GM12892 (cell line): ENCODE measurements around the gene CMIP.

Experiments used
- POLR2A ChIP-seq: IDR thresholded peaks from 2 replicates; pipeline ENCODE4 v1.6.1; 2011; ENCODE audit warnings: low read depth, low read length, control low read depth
- POLR2AphosphoS5 ChIP-seq: IDR thresholded peaks from 2 replicates; pipeline ENCODE4 v1.6.1; 2011; ENCODE audit warnings: low read depth, low read length, control low read depth
- TAF1 ChIP-seq: IDR thresholded peaks from 2 replicates; pipeline ENCODE4 v1.6.1; 2011; ENCODE audit warnings: low read depth, mild to moderate bottlenecking, control low read depth, low read length, borderline replicate concordance

- TF ChIP-seq POLR2AphosphoS5 (no peak), TAF1 (no peak), POLR2A (no peak)
These were observed 116.5 kb downstream of the CMIP start for GRCh38 chr16:81560979-81561657.
